Measurements from ENCODE around the gene ARFGAP1.
A peak's percentile ranks its signal among the peaks of the same experiment; 100 is the strongest.

ARFGAP1 gene

DNA sequence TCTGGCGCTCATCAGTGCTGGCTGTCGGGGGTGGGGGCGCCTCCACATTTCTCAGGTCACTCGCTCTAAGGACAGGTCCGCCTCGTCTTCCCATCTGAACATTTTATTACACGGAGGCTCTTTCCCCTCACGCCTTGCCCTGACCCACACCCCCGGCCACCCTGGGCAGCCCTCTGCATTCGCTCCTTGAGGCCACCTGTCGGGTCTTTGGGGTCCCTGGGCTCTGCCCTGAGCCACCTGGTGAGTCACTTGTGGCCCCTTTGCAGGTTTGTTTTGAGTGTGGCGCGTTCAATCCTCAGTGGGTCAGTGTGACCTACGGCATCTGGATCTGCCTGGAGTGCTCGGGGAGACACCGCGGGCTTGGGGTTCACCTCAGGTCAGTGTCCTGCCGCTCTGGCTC lies 3.2 kb downstream of the ARFGAP1 start:
- Mint-ChIP-seq H3K36me3 (ENCODE audit: low read depth) (peaks cover 19% of the 10 kb centered on the region), H3K4me1 (ENCODE audit: low read depth) (peaks cover 25% of the 10 kb centered on the region), H3K4me3 (no peak overlapping the region), H3K27me3 (no peaks in the 10 kb centered on the region), H3K27ac (no peak overlapping the region), H3K9me3 (no peaks in the 10 kb centered on the region)

- Mint-ChIP-seq H3K27me3 (no peaks in the 10 kb centered on the region), H3K27ac (no peak overlapping the region), H3K9me3 (no peaks in the 10 kb centered on the region), H3K36me3 (ENCODE audit: low read depth) (peaks cover 19% of the 10 kb centered on the region), H3K4me3 (no peak overlapping the region), H3K4me1 (ENCODE audit: low read depth) (peaks cover 20% of the 10 kb centered on the region)
Measured at GRCh38 chr20:63276956-63277355, 4.3 kb downstream of the ARFGAP1 start.

GRCh38 chr20:63277466-63278272 lies 5.1 kb downstream of the ARFGAP1 start:
- Mint-ChIP-seq H3K9me3 (no peaks in the 10 kb centered on the region), H3K36me3 (ENCODE audit: low read depth) (peaks cover 19% of the 10 kb centered on the region), H3K27ac (no peak overlapping the region), H3K27me3 (no peaks in the 10 kb centered on the region), H3K4me3 (no peak overlapping the region), H3K4me1 (ENCODE audit: low read depth) (peaks cover 20% of the 10 kb centered on the region)

- H3K36me3 Mint-ChIP-seq (ENCODE audit: low read depth): peaks cover 19% of the 10 kb centered on the region
- no peaks in the 10 kb centered on the region for H3K9me3 Mint-ChIP-seq
- H3K4me3 Mint-ChIP-seq: no peak overlapping the region
- no peak overlapping the region for H3K27ac Mint-ChIP-seq
- H3K4me1 Mint-ChIP-seq (ENCODE audit: low read depth): peaks cover 16% of the 10 kb centered on the region
- no peaks in the 10 kb centered on the region for H3K27me3 Mint-ChIP-seq
Measured at GRCh38 chr20:63278661-63279060, 6.0 kb downstream of the ARFGAP1 start.

DNA sequence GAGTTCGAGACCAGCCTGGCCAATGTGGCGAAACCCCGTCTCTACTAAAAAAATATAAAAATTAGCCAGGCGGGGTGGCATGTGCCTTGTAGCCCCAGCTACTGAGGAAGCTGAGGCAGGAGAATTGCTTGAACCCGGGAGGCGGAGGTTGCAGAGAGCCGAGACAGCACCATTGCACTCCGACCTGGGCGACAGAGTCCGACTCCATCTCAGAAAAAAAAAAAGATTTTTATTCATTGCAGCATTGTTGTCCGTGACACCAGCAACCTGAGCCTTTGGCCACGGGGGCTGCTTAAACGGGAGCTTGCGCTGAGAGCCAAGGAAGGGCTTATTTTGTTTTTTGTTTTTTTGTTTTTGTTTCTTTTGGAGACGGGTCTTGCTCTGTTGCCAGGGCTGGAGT lies 7.3 kb downstream of the ARFGAP1 start:
- H3K9me3 Mint-ChIP-seq: no peaks in the 10 kb centered on the region
- no peak overlapping the region for H3K4me3 Mint-ChIP-seq
- H3K27ac Mint-ChIP-seq: no peak overlapping the region
- no peaks in the 10 kb centered on the region for H3K27me3 Mint-ChIP-seq
- peaks cover 19% of the 10 kb centered on the region for H3K36me3 Mint-ChIP-seq (ENCODE audit: low read depth)
- peaks cover 5% of the 10 kb centered on the region for H3K4me1 Mint-ChIP-seq (ENCODE audit: low read depth)

DNA sequence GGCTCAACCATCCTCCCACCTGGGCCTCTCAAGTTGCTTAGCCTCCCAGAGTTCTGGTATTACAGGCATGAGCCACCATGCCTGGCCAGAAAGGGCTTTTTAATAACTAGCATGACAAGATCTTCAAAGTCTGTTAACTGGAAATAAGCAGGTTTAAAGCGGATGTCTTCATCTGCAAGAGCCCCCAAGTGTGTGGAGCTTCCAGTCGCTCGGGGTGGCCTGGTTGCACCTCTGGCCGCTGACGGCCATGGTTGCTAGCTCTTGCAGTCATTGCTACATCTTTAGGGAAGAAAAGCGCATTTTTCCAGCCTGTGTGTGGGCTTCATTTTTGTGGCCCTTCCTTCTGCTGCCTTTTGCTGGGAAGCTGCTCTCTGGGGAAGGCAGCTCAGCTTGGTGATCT lies 7.8 kb downstream of the ARFGAP1 start:
- Mint-ChIP-seq H3K36me3 (ENCODE audit: low read depth) (peaks cover 19% of the 10 kb centered on the region), H3K27ac (no peak overlapping the region), H3K4me1 (ENCODE audit: low read depth) (peaks cover 2% of the 10 kb centered on the region), H3K27me3 (no peaks in the 10 kb centered on the region), H3K9me3 (no peaks in the 10 kb centered on the region), H3K4me3 (no peak overlapping the region)

DNA sequence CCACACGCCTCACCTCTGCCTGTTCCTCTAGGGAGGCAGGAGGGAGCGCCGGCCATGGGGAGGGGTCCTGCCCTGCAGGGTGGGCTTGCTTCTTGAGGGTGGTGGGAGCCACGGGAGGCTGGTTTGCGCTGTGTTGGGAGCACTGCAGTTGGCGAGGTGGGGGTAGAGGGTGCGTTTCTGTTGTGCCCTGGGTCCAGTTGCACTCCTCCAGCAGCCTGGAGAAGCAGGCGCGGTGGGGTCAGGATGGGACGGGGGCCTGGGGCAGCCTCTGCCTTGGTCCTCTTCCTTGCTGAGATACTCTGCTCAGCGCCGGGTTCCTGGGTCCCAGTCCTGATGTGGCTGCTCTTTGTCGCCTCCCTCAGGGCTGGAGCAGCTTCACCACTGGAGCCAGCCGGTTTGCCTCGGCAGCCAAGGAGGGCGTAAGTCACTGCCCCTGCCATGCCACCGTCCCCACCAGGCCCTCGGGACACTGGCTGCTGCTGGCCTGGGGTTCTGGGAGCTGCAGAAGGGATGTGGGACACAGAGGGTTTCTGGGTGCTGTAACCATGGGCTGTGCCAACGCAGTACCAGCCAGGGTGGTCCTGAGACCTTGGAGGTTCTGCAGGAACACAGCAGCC lies 8.4 kb downstream of the ARFGAP1 start:
- Mint-ChIP-seq H3K4me3 (no peak overlapping the region), H3K4me1 (ENCODE audit: low read depth) (no peaks in the 10 kb centered on the region), H3K27me3 (no peaks in the 10 kb centered on the region), H3K9me3 (no peaks in the 10 kb centered on the region), H3K27ac (no peak overlapping the region), H3K36me3 (ENCODE audit: low read depth) (peaks cover 19% of the 10 kb centered on the region)

- no peaks in the 10 kb centered on the region for H3K9me3 Mint-ChIP-seq
- no peak overlapping the region for H3K4me3 Mint-ChIP-seq
- no peaks in the 10 kb centered on the region for H3K27me3 Mint-ChIP-seq
- peaks cover 13% of the 10 kb centered on the region for H3K36me3 Mint-ChIP-seq (ENCODE audit: low read depth)
- no peak overlapping the region for H3K27ac Mint-ChIP-seq
- no peaks in the 10 kb centered on the region for H3K4me1 Mint-ChIP-seq (ENCODE audit: low read depth)
Measured at GRCh38 chr20:63281742-63282665, 9.4 kb downstream of the ARFGAP1 start.

GRCh38 chr20:63282946-63283345 lies 10.3 kb downstream of the ARFGAP1 start:
- H3K27ac Mint-ChIP-seq: no peak overlapping the region
- peaks cover 8% of the 10 kb centered on the region for H3K36me3 Mint-ChIP-seq (ENCODE audit: low read depth)
- H3K9me3 Mint-ChIP-seq: no peaks in the 10 kb centered on the region
- H3K4me1 Mint-ChIP-seq (ENCODE audit: low read depth): no peaks in the 10 kb centered on the region
- H3K27me3 Mint-ChIP-seq: no peaks in the 10 kb centered on the region
- no peak overlapping the region for H3K4me3 Mint-ChIP-seq

DNA sequence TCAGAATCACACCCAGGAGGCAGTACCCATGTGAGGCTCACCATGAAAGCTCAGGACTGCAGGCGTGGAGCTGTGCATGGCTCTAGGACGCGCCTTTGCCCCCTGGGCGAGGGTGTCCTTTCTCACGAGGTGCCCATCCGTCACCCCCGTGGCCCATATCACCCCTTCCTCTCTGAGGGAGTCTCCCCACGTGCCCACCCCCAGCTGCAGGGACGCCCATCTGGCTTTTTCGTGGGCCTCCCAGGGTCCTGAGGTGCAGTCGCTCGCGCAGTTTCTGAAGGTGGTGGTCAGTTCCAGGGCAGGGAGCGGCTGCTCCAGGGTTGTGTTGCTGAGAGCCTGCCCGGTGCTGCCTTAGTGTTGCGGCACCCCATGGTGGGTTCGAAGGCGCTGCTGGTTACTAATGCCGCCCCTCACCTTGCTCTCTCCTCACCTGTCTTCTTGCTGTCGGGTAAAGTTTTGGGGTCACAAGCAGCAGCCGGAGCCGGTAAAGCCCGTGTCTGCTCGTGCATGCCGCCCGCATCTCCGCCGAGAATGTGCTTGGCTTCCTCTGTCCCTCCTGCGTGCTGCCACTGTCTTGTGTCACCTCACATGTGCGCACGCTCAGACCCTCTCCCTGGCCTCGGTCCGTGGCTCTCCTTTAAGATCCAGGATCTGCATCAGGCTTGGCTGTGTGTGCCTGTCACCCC lies 10.9 kb downstream of the ARFGAP1 start:
- Mint-ChIP-seq H3K4me3 (peak overlapping the region; percentile 61), H3K4me1 (ENCODE audit: low read depth) (no peaks in the 10 kb centered on the region), H3K27ac (peak overlapping the region; percentile 56), H3K27me3 (no peaks in the 10 kb centered on the region), H3K36me3 (ENCODE audit: low read depth) (peaks cover 8% of the 10 kb centered on the region), H3K9me3 (no peaks in the 10 kb centered on the region)

DNA sequence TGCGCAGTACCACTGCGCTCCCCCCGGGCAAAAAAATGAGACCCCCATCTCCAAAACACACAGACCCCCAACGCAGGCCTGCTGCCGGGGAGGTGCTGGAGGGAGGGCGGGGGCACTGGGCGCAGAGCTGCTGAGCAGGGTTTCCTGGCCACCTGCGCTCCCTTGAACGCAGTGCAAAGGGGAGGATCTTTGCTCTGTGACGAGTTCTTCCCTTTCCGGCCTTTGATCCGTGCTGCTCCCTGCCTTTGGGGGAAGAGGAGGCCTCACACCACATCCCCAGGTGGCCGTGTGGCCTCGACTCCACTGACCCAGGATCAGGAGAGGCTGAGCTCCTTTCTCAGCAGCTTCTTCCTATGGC lies 11.4 kb downstream of the ARFGAP1 start:
- peak overlapping the region; percentile 61 for H3K4me3 Mint-ChIP-seq
- no peaks in the 10 kb centered on the region for H3K27me3 Mint-ChIP-seq
- no peaks in the 10 kb centered on the region for H3K4me1 Mint-ChIP-seq (ENCODE audit: low read depth)
- H3K9me3 Mint-ChIP-seq: no peaks in the 10 kb centered on the region
- H3K36me3 Mint-ChIP-seq (ENCODE audit: low read depth): peaks cover 8% of the 10 kb centered on the region
- H3K27ac Mint-ChIP-seq: no peak overlapping the region

- Mint-ChIP-seq H3K4me3 (peak overlapping the region; percentile 73), H3K27ac (no peak overlapping the region), H3K36me3 (ENCODE audit: low read depth) (peaks cover 4% of the 10 kb centered on the region), H3K9me3 (no peaks in the 10 kb centered on the region), H3K27me3 (no peaks in the 10 kb centered on the region), H3K4me1 (ENCODE audit: low read depth) (no peaks in the 10 kb centered on the region)
Measured at GRCh38 chr20:63284544-63284949, 11.9 kb downstream of the ARFGAP1 start.

DNA sequence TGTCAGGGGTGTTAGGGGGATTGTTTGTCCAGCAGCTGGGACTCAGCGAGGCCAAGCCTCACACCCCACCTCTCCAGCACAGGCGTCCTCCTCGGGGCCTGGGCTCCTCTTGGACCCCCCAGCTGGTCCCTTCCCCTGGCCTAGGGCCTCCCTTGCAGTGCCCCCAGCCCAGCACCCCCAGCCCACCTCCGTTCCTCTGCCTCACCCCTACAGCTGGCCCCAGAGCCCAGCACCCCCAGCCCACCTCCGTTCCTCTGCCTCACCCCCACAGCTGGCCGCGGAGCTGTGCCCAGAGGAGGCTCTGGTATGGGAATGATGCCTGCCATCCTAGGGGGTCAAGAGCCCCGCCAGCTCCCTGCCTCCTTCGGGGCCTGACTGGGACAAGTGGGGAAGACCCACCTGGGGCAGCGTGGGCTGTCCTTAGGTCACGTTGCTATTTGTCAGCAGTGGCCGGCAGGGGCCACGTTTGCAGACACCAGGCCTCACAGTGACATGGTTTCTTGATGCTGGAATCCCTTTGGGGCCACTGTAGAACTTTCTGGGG lies 12.4 kb downstream of the ARFGAP1 start:
- no peaks in the 10 kb centered on the region for H3K27me3 Mint-ChIP-seq
- no peaks in the 10 kb centered on the region for H3K4me1 Mint-ChIP-seq (ENCODE audit: low read depth)
- no peaks in the 10 kb centered on the region for H3K9me3 Mint-ChIP-seq
- peak overlapping the region; percentile 73 for H3K4me3 Mint-ChIP-seq
- H3K36me3 Mint-ChIP-seq (ENCODE audit: low read depth): peaks cover 4% of the 10 kb centered on the region
- no peak overlapping the region for H3K27ac Mint-ChIP-seq
